ENCODE results near the gene INTS14. TPM values are rescaled to one million over a fixed set of nuclear protein-coding genes. Genes with fewer than 3 reads are reported as not detected.

INTS14 gene
- total and polyA plus RNA-seq, 4 donors = 12.0 to 26.4 (median 16.0) TPM

DNA sequence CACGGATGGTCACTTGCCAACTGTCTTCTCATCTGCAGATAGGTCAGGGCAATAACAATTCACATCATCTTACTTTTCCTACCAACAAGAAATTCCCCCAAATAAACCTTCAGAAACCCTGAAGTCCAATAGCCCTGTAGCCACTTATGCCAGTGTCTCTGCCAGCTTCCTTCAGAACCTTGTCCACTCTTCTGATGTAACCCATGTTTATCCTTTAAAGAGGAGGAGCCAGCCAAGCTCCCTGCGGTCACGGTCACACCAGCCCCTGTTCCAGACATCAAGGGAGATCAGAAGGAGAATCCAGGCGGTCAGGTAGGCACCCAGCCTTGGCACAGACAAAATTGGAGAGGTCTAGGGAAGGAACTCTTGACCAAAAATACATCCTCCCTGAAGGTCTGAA, 34.5 kb upstream of the INTS14 start:
- H3K27me3 ChIP-seq (ENCODE audit: control insufficient read depth in 4 of 4, insufficient read depth in 4 of 4, low read length in 3 of 4) = no peaks in the 10 kb centered on the region
- TF ChIP-seq HNF4G (IDR thresholded peaks at IDR 0.05) (no peak), SP1 (IDR thresholded peaks at IDR 0.05) (no peak), EGR1 (IDR thresholded peaks at IDR 0.05; ENCODE audit: low read depth in 2 of 2) (no peak), YY1 (IDR thresholded peaks at IDR 0.05) (no peak), TAF1 (conservative IDR thresholded peaks at IDR 0.05) (no peak), GABPA (IDR thresholded peaks at IDR 0.05 in 1 of 2, conservative IDR thresholded peaks at IDR 0.05 in 1 of 2) (no peak), RXRA (IDR thresholded peaks at IDR 0.05) (no peak), RAD21 (IDR thresholded peaks at IDR 0.05) (no peak), FOXA2 (IDR thresholded peaks at IDR 0.05) (no peak), NR2F2 (IDR thresholded peaks at IDR 0.05) (no peak)
- TF ChIP-seq, protein P1, sequence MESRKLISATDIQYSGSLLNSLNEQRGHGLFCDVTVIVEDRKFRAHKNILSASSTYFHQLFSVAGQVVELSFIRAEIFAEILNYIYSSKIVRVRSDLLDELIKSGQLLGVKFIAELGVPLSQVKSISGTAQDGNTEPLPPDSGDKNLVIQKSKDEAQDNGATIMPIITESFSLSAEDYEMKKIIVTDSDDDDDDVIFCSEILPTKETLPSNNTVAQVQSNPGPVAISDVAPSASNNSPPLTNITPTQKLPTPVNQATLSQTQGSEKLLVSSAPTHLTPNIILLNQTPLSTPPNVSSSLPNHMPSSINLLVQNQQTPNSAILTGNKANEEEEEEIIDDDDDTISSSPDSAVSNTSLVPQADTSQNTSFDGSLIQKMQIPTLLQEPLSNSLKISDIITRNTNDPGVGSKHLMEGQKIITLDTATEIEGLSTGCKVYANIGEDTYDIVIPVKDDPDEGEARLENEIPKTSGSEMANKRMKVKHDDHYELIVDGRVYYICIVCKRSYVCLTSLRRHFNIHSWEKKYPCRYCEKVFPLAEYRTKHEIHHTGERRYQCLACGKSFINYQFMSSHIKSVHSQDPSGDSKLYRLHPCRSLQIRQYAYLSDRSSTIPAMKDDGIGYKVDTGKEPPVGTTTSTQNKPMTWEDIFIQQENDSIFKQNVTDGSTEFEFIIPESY (IDR thresholded peaks at IDR 0.05) = no peak
- TF ChIP-seq, protein P2, sequence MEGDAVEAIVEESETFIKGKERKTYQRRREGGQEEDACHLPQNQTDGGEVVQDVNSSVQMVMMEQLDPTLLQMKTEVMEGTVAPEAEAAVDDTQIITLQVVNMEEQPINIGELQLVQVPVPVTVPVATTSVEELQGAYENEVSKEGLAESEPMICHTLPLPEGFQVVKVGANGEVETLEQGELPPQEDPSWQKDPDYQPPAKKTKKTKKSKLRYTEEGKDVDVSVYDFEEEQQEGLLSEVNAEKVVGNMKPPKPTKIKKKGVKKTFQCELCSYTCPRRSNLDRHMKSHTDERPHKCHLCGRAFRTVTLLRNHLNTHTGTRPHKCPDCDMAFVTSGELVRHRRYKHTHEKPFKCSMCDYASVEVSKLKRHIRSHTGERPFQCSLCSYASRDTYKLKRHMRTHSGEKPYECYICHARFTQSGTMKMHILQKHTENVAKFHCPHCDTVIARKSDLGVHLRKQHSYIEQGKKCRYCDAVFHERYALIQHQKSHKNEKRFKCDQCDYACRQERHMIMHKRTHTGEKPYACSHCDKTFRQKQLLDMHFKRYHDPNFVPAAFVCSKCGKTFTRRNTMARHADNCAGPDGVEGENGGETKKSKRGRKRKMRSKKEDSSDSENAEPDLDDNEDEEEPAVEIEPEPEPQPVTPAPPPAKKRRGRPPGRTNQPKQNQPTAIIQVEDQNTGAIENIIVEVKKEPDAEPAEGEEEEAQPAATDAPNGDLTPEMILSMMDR (IDR thresholded peaks at IDR 0.05; ENCODE audit: low read depth, low read length, missing input control) = no peak
- TF ChIP-seq, protein P3, sequence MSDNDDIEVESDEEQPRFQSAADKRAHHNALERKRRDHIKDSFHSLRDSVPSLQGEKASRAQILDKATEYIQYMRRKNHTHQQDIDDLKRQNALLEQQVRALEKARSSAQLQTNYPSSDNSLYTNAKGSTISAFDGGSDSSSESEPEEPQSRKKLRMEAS (IDR thresholded peaks at IDR 0.05) = no peak
- H3K27ac ChIP-seq (ENCODE audit: low read depth in 1 of 2, low read length in 2 of 2) = no peak overlapping the region
- no peaks in the 10 kb centered on the region for H3K36me3 ChIP-seq (ENCODE audit: control insufficient read depth in 4 of 4, insufficient read depth in 3 of 4, low read depth in 1 of 4, low read length in 3 of 4)
- H3K4me1 ChIP-seq (ENCODE audit: control insufficient read depth in 4 of 4, insufficient read depth in 4 of 4, low read length in 3 of 4) = no peaks in the 10 kb centered on the region
- 79% methylated on average over 4 of the region's 4 CpGs for WGBS
- no peaks in the 10 kb centered on the region for H3K9me3 ChIP-seq (ENCODE audit: control insufficient read depth in 4 of 4, low read length in 3 of 4)
- no peak overlapping the region for H3K4me3 ChIP-seq (ENCODE audit: low read depth in 1 of 3, low read length in 3 of 3)
- no peak overlapping the region for H3K9ac ChIP-seq (ENCODE audit: low read depth in 1 of 2, low read length in 2 of 2)
- no peak for DNase-seq (ENCODE audit: low spot score)

DNA sequence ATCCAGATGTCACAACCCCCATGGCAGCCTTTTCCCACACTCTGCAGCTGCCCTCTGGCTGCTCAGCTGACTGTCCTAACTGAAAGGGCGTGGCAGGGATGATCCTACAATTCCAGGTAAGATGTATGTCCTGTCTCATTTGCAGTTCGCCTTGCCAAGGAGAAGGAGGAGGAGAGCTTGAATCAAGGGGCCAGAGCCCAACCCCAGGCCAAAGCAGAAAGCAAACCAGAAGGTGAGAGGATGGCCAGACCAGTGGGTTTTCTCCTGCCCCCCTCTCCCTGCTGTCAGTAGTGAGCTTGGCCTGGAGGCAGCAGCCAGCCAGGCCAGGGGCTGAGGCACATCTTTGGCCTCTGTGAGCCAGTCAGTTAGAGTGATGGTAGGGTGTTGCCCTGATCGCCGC, 33.4 kb upstream of the INTS14 start:
- no peak overlapping the region for H3K9ac ChIP-seq (ENCODE audit: low read depth in 1 of 2, low read length in 2 of 2)
- H3K4me1 ChIP-seq (ENCODE audit: control insufficient read depth in 4 of 4, insufficient read depth in 4 of 4, low read length in 3 of 4) = no peaks in the 10 kb centered on the region
- no peaks in the 10 kb centered on the region for H3K27me3 ChIP-seq (ENCODE audit: control insufficient read depth in 4 of 4, insufficient read depth in 4 of 4, low read length in 3 of 4)
- 95% methylated on average over 4 of the region's 4 CpGs for WGBS
- TF ChIP-seq TAF1 (conservative IDR thresholded peaks at IDR 0.05) = no peak
- TF ChIP-seq GABPA (IDR thresholded peaks at IDR 0.05 in 1 of 2, conservative IDR thresholded peaks at IDR 0.05 in 1 of 2) = no peak
- TF ChIP-seq FOXA1 (IDR thresholded peaks at IDR 0.05) = no peak
- no peak for TF ChIP-seq JUND (IDR thresholded peaks at IDR 0.05)
- TF ChIP-seq, protein P2 (IDR thresholded peaks at IDR 0.05; ENCODE audit: low read depth, low read length, missing input control) = no peak
- no peak for TF ChIP-seq SP1 (IDR thresholded peaks at IDR 0.05)
- no peak for TF ChIP-seq NR2F2 (IDR thresholded peaks at IDR 0.05)
- H3K4me3 ChIP-seq (ENCODE audit: low read depth in 1 of 3, low read length in 3 of 3) = no peak overlapping the region
- H3K27ac ChIP-seq (ENCODE audit: low read depth in 1 of 2, low read length in 2 of 2) = no peak overlapping the region
- H3K9me3 ChIP-seq (ENCODE audit: control insufficient read depth in 4 of 4, low read length in 3 of 4) = no peaks in the 10 kb centered on the region
- no peaks in the 10 kb centered on the region for H3K36me3 ChIP-seq (ENCODE audit: control insufficient read depth in 4 of 4, insufficient read depth in 3 of 4, low read depth in 1 of 4, low read length in 3 of 4)
- DNase-seq (ENCODE audit: low spot score) = no peak

All from liver (tissue), 9 donors.